T-helper 22 cell (primary cell): ENCODE measurements around the gene HBQ1.
"Not testable (repeated sequence)": the region's sequence is repeated elsewhere in the genome, so short reads cannot be mapped to it uniquely, and the experiment has no call there.

Experiments
- DNase-seq: peaks from one replicate; pipeline ENCODE4 v3.0.0-alpha.2; 2020; ENCODE audit warnings: low read depth

Gene HBQ1

GRCh38 chr16:180101-180675 is at the start of gene HBQ1:
TSS of gene HBQ1 (plus strand) at chr16:180459. CDS start at chr16:180487, 28 bp downstream.
- DNase-seq = no peak

GRCh38 chr16:130533-131173 is 49.6 kb upstream of the HBQ1 start:
- no peak for DNase-seq

GRCh38 chr16:132120-132519 is 48.1 kb upstream of the HBQ1 start:
- DNase-seq = no peak

GRCh38 chr16:133716-134115 is 46.5 kb upstream of the HBQ1 start:
- no peak for DNase-seq

GRCh38 chr16:138049-138417 is 42.2 kb upstream of the HBQ1 start:
- no peak for DNase-seq

GRCh38 chr16:140175-140857 is 39.9 kb upstream of the HBQ1 start:
- DNase-seq = no peak

- no peak for DNase-seq
Observed at GRCh38 chr16:142405-142967, 37.8 kb upstream of the HBQ1 start.

GRCh38 chr16:143047-143446 is 37.2 kb upstream of the HBQ1 start:
- DNase-seq = no peak

GRCh38 chr16:143456-143855 is 36.8 kb upstream of the HBQ1 start:
- no peak for DNase-seq

- no peak for DNase-seq
Observed at GRCh38 chr16:144797-145252, 35.4 kb upstream of the HBQ1 start.

GRCh38 chr16:146646-147045 is 33.6 kb upstream of the HBQ1 start:
- no peak for DNase-seq

GRCh38 chr16:149024-149660 is 31.1 kb upstream of the HBQ1 start:
- no peak for DNase-seq

GRCh38 chr16:152141-153128 is 27.8 kb upstream of the HBQ1 start, which contains the start of gene HBZ:
TSS of gene HBZ (plus strand) at chr16:152644. CDS start at chr16:152910, 266 bp downstream.
- no peak for DNase-seq

- DNase-seq = not testable (repeated sequence)
Observed at GRCh38 chr16:153129-153521, 27.1 kb upstream of the HBQ1 start.

- not testable (repeated sequence) for DNase-seq
Observed at GRCh38 chr16:153550-154216, 26.6 kb upstream of the HBQ1 start.

- DNase-seq = no peak
Observed at GRCh38 chr16:154217-155030, 25.8 kb upstream of the HBQ1 start.

- DNase-seq = no peak
Observed at GRCh38 chr16:155031-155398, 25.2 kb upstream of the HBQ1 start.

GRCh38 chr16:159136-159849 is 21.0 kb upstream of the HBQ1 start:
- DNase-seq = no peak

GRCh38 chr16:160242-160641 is 20.0 kb upstream of the HBQ1 start:
- DNase-seq = not testable (repeated sequence)
